ENCODE results near the gene BRCC3.
A peak's percentile ranks its signal among the peaks of the same experiment; 100 is the strongest.

BRCC3 gene

GRCh38 chrX:155065035-155065734, 6.1 kb upstream of the BRCC3 start:
- TF ChIP-seq, protein P1, sequence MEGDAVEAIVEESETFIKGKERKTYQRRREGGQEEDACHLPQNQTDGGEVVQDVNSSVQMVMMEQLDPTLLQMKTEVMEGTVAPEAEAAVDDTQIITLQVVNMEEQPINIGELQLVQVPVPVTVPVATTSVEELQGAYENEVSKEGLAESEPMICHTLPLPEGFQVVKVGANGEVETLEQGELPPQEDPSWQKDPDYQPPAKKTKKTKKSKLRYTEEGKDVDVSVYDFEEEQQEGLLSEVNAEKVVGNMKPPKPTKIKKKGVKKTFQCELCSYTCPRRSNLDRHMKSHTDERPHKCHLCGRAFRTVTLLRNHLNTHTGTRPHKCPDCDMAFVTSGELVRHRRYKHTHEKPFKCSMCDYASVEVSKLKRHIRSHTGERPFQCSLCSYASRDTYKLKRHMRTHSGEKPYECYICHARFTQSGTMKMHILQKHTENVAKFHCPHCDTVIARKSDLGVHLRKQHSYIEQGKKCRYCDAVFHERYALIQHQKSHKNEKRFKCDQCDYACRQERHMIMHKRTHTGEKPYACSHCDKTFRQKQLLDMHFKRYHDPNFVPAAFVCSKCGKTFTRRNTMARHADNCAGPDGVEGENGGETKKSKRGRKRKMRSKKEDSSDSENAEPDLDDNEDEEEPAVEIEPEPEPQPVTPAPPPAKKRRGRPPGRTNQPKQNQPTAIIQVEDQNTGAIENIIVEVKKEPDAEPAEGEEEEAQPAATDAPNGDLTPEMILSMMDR (conservative IDR thresholded peaks at IDR 0.05), result no peak
- no peak overlapping the region for H3K27ac ChIP-seq

GRCh38 chrX:155068165-155068564, 3.1 kb upstream of the BRCC3 start:
- TF ChIP-seq, protein P1 (conservative IDR thresholded peaks at IDR 0.05), result no peak
- H3K27ac ChIP-seq, result no peak overlapping the region

- TF ChIP-seq, protein P1 (conservative IDR thresholded peaks at IDR 0.05), result no peak
- no peak overlapping the region for H3K27ac ChIP-seq
These were observed 1.9 kb upstream of the BRCC3 start for GRCh38 chrX:155069414-155069813.

DNA sequence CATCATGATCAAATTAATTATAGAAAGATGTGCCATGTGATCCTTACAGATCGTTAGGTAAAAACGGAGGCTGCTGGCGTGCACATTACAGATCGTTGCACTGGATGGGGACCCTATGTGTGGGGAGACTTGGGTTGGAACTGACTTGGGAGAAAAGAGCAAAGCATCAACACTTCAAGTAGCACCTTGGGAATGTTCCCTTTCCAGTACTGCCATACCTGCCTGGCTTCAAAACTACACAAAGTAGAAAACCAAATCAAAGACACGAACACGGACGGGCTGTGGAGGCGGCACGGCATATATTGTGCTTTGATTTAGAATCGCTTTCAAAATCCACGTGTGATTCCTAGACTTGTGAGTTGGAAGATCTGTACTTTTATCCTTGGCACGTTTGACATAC, 1.3 kb upstream of the BRCC3 start:
- peak overlapping the region; percentile 79 for H3K27ac ChIP-seq
- TF ChIP-seq, protein P1 (conservative IDR thresholded peaks at IDR 0.05), result no peak

DNA sequence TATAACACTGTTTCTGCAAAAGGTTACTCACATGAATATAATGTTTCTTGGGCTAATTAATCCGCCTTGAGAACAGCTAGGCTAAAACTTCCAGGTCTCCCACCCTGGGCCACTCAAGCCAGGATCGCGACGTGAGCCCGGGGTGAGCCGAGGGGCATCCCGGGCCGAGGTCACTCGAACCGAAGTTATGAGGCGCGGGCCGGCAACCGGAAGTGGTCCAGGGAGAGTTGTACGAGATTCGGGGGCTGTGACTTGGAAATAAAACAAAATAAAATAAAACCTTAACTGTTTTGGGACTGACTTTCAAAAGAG, 689 bp upstream of the BRCC3 start:
- TF ChIP-seq, protein P1 (conservative IDR thresholded peaks at IDR 0.05), result no peak
- peak overlapping the region; percentile 79 for H3K27ac ChIP-seq

- TF ChIP-seq, protein P1 (conservative IDR thresholded peaks at IDR 0.05), result no peak
- peak overlapping the region; percentile 79 for H3K27ac ChIP-seq
These were observed 479 bp downstream of the BRCC3 start for GRCh38 chrX:155071694-155072280.

- TF ChIP-seq, protein P1 (conservative IDR thresholded peaks at IDR 0.05), result peak; percentile 67
These were observed 15.0 kb downstream of the BRCC3 start for GRCh38 chrX:155086202-155086840.

More at GRCh38 chrX:155086202-155086840, 15.0 kb downstream of the BRCC3 start:
- H3K27ac ChIP-seq, result no peak overlapping the region

All from VCaP (cell line).